ENCODE data around the gene RIC1.
"Not testable (repeated sequence)": the region's sequence is repeated elsewhere in the genome, so short reads cannot be mapped to it uniquely, and the experiment has no call there.

The RIC1 gene

DNA sequence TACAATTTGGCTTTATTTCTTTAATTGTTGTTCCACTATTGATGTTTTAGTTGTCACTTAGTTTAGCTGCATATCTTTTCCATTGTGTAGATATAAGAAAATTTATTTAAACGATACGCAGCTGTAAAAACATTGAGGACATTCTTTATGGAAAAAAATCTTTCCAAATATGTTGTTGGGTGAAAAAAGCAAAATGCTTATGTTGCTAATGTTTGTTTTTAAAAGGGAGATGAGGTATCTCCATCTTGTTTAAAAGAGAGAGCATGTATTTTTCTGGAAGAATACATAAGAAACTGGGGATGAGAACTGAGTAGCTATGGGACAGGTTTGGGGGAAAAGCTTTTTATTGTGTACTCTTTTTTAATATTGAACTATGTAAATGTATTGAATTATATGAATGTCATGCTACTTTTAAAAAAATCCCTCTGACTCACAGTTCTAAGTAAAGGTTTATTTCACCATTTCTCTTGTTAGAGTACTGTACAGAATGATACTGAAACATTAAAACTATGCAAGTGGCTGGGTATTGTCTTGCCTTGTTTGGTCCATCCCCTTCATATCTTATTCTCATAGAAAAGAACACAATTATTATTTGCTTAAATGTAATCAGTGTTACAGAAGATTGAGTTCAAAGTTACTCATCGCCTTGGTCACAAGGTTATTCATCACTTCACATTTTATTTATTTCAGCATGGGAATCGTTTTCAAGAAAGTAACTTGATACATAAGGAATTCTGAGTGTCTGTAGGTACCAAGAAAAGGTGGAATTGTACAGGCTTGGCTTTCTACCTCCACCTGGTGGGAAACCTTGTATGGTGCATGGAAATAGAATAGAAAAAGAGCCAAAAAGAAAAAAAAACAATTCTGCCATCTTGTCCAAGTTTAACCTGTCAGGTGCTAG is 85.8 kb downstream of the RIC1 start:
- Histone ChIP-seq H3K27ac (ENCODE audit: low read length) (no peak overlapping the region), H3K4me1 (ENCODE audit: insufficient read depth, low read length) (no peaks in the 10 kb centered on the region), H3K27me3 (ENCODE audit: insufficient read depth, low read length) (no peaks in the 10 kb centered on the region), H3K9me3 (ENCODE audit: insufficient read depth, low read depth, low read length) (peaks cover 4% of the 10 kb centered on the region; the same call in 1 of the 2 replicates), H3K4me3 (ENCODE audit: low read length) (no peak overlapping the region), H3K9ac (ENCODE audit: low read depth, low read length) (no peak overlapping the region), H3K36me3 (ENCODE audit: insufficient read depth, low read depth, low read length) (peaks cover 7% of the 10 kb centered on the region; the same call in 1 of the 2 replicates)

DNA sequence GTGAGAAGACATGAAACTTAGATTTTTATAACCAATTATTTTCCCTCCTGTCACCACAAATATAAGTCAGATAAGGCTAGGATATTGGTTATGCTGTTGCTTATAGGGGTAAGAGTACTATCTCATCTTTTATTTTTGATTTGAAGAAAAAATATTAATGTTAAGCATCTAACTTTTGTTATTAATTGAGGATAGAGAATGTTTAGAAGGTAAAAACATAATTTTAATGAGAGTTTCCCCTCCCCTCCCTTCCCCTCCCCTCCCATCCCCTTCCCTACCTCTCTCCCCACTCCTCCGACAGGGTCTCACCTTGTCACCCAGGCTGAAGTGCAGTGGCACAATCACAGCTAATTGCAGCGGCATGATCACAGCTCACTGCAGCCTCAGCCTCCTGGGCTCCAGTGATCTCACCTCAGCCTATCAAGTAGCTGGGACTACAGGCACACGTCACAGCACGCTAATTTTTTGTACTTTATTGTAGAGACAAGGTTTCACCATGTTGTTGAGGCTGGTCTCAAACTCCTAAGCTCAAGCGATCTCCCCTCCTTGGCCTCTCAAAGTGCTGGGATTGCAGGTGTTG is 86.7 kb downstream of the RIC1 start:
- H3K27ac ChIP-seq (ENCODE audit: low read length) = no peak overlapping the region
- H3K36me3 ChIP-seq (ENCODE audit: insufficient read depth, low read depth, low read length) = peaks cover 14% of the 10 kb centered on the region; the same call in 1 of the 2 replicates

DNA sequence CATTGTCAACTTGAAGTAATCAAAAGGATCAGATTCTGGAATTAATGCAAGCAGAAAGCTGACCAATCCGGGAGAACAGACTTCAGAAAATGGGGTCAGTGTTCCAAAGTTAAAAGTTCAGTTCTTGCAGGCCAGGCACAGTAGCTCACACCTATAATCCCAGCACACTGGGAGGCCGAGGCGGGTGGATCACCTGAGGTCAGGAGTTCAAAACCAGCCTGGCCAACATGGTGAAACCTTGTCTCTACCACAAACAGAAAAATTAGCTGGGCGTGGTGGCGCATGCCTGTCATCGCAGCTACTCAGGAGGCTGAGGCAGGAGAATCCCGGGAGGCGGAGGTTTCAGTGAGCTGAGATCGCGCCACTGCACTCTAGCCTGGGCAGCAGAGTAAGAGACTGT is 88.5 kb downstream of the RIC1 start:
- not testable (repeated sequence) for H3K27me3 ChIP-seq (ENCODE audit: insufficient read depth, low read length); H3K9me3 ChIP-seq (ENCODE audit: insufficient read depth, low read depth, low read length); H3K4me1 ChIP-seq (ENCODE audit: insufficient read depth, low read length); H3K4me3 ChIP-seq (ENCODE audit: low read length); H3K9ac ChIP-seq (ENCODE audit: low read depth, low read length); H3K27ac ChIP-seq (ENCODE audit: low read length)
- H3K36me3 ChIP-seq (ENCODE audit: insufficient read depth, low read depth, low read length) = peaks cover 32% of the 10 kb centered on the region; the same call in 1 of the 2 replicates

More for the DNA sequence above, 86.7 kb downstream of the RIC1 start:
- H3K4me3 ChIP-seq (ENCODE audit: low read length) = no peak overlapping the region
- no peaks in the 10 kb centered on the region for H3K27me3 ChIP-seq (ENCODE audit: insufficient read depth, low read length)
- H3K4me1 ChIP-seq (ENCODE audit: insufficient read depth, low read length) = no peaks in the 10 kb centered on the region
- H3K9ac ChIP-seq (ENCODE audit: low read depth, low read length) = no peak overlapping the region
- peaks cover 4% of the 10 kb centered on the region; the same call in 1 of the 2 replicates for H3K9me3 ChIP-seq (ENCODE audit: insufficient read depth, low read depth, low read length)

DNA sequence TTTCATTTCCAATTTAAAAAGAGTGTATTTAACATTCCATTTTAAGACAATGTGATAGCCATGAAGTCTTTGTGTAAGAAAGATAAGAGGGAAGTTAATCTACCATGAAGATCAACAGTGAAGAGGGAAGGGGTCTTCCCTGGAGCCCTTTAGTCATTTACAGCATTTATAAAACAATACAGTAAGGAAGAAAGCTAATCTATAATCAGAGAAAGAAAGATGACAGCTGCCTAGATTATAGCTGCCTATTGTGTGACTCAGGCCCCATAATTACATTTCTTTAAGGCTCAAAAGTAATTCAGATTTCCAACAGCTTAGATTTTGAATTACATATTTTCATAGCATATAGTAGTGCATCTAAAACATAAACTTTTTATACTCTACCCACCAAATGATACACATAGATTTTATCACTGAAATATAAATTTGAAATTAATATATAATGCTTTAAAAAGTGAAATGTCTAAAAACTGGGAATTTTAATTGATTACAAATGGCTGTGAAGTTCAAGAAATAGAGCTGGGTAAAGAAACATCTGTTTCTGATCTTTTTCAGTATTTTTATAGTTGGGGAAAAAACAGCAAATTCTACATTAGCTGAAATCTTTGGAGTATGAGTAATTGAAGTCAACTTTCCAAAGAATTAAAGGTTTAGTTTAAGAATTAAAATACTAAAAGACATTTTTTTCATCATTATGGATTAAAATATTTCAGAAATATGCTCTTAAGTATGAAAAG is 89.6 kb downstream of the RIC1 start:
- Histone ChIP-seq H3K27ac (ENCODE audit: low read length) (no peak overlapping the region), H3K9ac (ENCODE audit: low read depth, low read length) (no peak overlapping the region), H3K27me3 (ENCODE audit: insufficient read depth, low read length) (no peaks in the 10 kb centered on the region), H3K9me3 (ENCODE audit: insufficient read depth, low read depth, low read length) (peaks cover 4% of the 10 kb centered on the region; the same call in 1 of the 2 replicates), H3K4me1 (ENCODE audit: insufficient read depth, low read length) (no peaks in the 10 kb centered on the region), H3K4me3 (ENCODE audit: low read length) (no peak overlapping the region), H3K36me3 (ENCODE audit: insufficient read depth, low read depth, low read length) (peaks cover 35% of the 10 kb centered on the region; the same call in 1 of the 2 replicates)

DNA sequence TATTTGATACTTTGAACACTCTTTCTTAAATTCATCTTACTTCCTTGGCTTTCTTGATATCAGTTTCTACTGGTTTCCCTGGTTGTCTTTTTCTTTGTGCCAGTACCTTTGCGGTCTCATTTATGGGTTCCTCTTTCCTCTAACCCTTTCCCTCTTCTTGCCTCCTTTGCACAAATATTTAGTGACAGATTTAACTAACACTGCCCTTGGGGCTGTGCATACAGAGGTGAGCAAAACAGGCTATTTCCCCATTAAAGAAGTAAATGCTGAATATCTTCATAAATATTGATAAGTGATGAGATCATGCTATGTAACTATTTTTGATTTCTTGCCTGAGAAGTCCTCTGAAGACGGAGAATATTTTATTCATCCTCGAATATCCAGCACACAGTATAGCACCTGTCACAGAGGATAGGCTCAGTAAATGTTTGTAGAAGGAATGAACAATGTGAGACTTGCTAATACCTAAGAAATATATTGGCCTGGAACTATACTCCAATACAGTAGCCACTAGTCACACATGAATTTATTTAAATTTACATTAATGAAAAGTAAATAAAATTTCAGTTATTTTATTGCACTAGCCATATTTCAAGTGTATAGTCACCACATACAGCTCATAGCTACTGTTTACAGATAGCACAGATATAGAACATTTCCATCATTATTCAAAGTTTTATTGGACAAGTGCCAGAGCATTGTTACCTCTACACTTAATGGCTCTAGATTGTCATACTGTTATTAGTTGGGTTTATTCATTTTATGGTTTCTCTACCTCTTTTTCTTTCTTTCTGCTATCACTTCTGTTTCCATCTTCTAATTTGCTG is 90.4 kb downstream of the RIC1 start:
- peaks cover 35% of the 10 kb centered on the region; the same call in 1 of the 2 replicates for H3K36me3 ChIP-seq (ENCODE audit: insufficient read depth, low read depth, low read length)
- no peaks in the 10 kb centered on the region for H3K27me3 ChIP-seq (ENCODE audit: insufficient read depth, low read length)
- no peak overlapping the region for H3K9ac ChIP-seq (ENCODE audit: low read depth, low read length)
- peaks cover 4% of the 10 kb centered on the region; the same call in 1 of the 2 replicates for H3K9me3 ChIP-seq (ENCODE audit: insufficient read depth, low read depth, low read length)
- no peak overlapping the region for H3K4me3 ChIP-seq (ENCODE audit: low read length)
- no peaks in the 10 kb centered on the region for H3K4me1 ChIP-seq (ENCODE audit: insufficient read depth, low read length)
- no peak overlapping the region for H3K27ac ChIP-seq (ENCODE audit: low read length)

DNA sequence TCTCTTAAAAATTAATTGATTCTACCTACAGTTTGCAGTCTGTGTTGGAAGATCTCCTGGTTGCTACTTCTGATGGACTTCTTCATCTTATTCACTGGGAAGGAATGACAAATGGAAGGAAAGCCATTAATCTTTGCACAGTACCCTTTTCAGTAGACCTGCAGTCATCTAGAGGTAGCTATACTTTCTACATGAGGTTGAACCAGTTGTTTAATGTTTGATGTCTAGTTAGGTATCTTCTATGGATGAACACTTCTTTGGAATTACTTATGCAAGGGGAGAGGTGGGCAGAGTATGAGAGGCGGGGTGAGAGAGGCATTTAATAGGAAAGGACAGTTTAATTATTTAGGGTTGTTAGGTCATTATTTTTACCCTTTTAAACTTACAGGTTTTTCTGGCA is 91.2 kb downstream of the RIC1 start:
- Histone ChIP-seq H3K36me3 (ENCODE audit: insufficient read depth, low read depth, low read length) (peaks cover 35% of the 10 kb centered on the region; the same call in 1 of the 2 replicates), H3K27me3 (ENCODE audit: insufficient read depth, low read length) (no peaks in the 10 kb centered on the region), H3K4me3 (ENCODE audit: low read length) (no peak overlapping the region), H3K4me1 (ENCODE audit: insufficient read depth, low read length) (no peaks in the 10 kb centered on the region), H3K9ac (ENCODE audit: low read depth, low read length) (no peak overlapping the region), H3K27ac (ENCODE audit: low read length) (no peak overlapping the region), H3K9me3 (ENCODE audit: insufficient read depth, low read depth, low read length) (peaks cover 4% of the 10 kb centered on the region; the same call in 1 of the 2 replicates)

DNA sequence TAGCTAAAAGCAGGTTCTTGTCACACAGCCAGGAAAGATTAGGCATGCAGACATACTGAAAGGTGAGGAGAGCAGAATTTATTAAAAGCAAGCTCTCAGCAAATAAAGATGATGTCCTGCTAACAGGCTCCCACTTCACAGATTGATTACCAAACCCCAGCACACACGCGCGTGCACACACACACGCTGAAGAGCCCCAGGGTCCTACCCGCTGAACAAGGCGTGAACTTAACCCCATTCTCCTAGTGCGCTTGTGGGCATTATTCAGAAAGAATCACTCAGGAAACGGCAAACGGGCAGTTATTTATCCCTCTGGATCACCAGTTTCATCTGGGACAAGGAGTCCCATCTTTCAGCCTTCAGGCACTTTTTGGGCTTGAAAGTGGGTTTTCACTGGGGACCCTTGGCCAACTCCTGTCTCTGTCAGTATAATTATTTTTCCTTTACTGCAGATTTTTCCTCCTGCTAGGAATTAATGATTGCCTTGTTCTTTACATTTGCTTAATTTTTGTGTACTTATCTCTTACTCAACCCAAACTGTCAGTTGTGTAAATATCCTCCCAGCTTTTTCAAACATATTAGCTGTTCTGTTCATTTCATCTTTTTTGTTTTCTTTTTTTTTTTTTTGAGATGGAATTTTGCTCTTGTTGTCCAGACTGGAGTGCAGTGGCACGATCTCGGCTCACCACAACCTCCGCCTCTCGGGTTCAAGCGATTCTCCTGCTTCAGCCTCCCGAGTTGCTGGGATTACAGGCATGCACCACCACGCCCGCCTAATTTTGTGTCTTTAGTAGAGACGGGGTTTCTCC is 92.6 kb downstream of the RIC1 start:
- no peaks in the 10 kb centered on the region for H3K4me1 ChIP-seq (ENCODE audit: insufficient read depth, low read length)
- H3K9me3 ChIP-seq (ENCODE audit: insufficient read depth, low read depth, low read length) = peaks cover 4% of the 10 kb centered on the region; the same call in 1 of the 2 replicates
- H3K27me3 ChIP-seq (ENCODE audit: insufficient read depth, low read length) = no peaks in the 10 kb centered on the region
- no peak overlapping the region for H3K9ac ChIP-seq (ENCODE audit: low read depth, low read length)
- no peak overlapping the region for H3K27ac ChIP-seq (ENCODE audit: low read length)
- H3K36me3 ChIP-seq (ENCODE audit: insufficient read depth, low read depth, low read length) = peaks cover 35% of the 10 kb centered on the region; the same call in 1 of the 2 replicates
- no peak overlapping the region for H3K4me3 ChIP-seq (ENCODE audit: low read length)

DNA sequence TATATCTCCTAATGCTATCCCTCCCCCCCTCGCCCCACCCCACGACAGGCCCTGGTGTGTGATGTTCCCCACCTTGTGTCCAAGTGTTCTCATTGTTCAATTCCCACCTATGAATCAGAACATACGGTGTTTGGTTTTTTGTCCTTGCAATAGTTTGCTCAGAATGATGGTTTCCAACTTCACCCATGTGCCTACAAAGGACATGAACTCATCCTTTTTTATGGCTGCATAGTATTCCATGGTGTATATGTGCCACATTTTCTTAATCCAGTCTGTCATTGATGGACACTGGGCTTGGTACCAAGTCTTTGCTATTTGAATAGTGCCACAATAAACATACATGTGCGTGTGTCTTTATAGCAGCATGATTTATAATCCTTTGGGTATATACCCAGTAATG is 93.8 kb downstream of the RIC1 start:
- not testable (repeated sequence) for H3K4me1 ChIP-seq (ENCODE audit: insufficient read depth, low read length)
- H3K36me3 ChIP-seq (ENCODE audit: insufficient read depth, low read depth, low read length) = peaks cover 34% of the 10 kb centered on the region

DNA sequence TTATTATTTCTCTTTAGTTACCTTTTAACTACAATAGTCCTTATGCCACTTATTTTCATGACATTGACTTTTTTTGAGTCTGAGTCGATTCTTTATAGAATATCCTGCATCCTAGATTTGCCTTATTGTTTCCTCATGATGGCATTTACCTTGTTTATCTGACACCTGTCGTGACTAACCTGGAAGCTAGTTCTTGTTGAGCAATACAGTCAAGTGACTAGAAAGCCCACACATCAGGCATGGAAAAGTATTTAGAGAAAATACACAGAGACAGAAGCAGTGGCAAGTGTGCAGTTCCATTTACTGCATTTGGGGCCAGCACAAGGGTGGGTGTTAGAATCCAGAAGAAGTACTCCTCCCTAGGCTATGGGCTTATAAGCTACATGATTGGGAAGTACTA is 106.2 kb downstream of the RIC1 start:
- Histone ChIP-seq H3K27me3 (ENCODE audit: insufficient read depth, low read length) (no peaks in the 10 kb centered on the region), H3K4me3 (ENCODE audit: low read length) (no peak overlapping the region), H3K9me3 (ENCODE audit: insufficient read depth, low read depth, low read length) (no peaks in the 10 kb centered on the region), H3K4me1 (ENCODE audit: insufficient read depth, low read length) (no peaks in the 10 kb centered on the region), H3K9ac (ENCODE audit: low read depth, low read length) (no peak overlapping the region), H3K27ac (ENCODE audit: low read length) (no peak overlapping the region), H3K36me3 (ENCODE audit: insufficient read depth, low read depth, low read length) (peaks cover 4% of the 10 kb centered on the region; the same call in 1 of the 2 replicates)

More for the DNA sequence above, 93.8 kb downstream of the RIC1 start:
- not testable (repeated sequence) for H3K9me3 ChIP-seq (ENCODE audit: insufficient read depth, low read depth, low read length); H3K4me3 ChIP-seq (ENCODE audit: low read length); H3K27me3 ChIP-seq (ENCODE audit: insufficient read depth, low read length); H3K27ac ChIP-seq (ENCODE audit: low read length); H3K9ac ChIP-seq (ENCODE audit: low read depth, low read length)

DNA sequence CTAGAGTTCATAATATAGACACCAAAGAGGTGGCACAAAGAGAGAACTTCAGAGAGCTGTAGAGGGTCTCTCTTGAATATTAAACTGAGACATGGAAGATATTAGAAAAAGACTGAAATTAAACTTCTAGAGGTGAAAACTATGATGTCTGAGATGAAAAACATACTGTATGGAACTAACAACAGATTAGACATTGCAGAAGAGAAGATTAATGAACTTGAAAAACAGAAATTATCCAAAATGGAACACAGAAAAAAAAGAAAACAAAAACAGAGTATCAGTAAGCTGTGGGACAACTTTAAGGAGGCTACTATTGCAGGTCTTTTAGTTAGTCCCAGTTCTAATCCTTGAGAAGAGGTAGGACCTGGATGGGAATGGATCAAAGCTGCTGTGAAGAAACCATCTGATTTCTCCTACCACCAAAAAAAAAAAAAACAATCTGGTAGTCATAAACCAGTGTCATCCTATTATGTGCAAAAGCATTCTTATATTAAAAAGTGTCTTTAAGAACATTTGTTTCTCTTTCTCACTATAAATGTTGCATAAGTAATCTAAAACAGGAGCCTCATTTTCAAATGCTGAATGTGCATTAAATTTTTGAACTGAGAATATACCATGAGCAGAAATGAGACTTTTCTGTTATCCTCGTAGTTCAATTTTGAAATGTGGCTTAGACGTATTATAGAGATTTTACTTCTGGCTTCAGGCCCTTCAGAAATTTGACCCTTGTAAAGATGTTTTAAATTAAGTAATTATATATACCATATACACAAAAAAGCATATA is 107.8 kb downstream of the RIC1 start:
- Histone ChIP-seq H3K27me3 (ENCODE audit: insufficient read depth, low read length) (no peaks in the 10 kb centered on the region), H3K4me3 (ENCODE audit: low read length) (no peak overlapping the region), H3K4me1 (ENCODE audit: insufficient read depth, low read length) (no peaks in the 10 kb centered on the region), H3K36me3 (ENCODE audit: insufficient read depth, low read depth, low read length) (peaks cover 4% of the 10 kb centered on the region; the same call in 1 of the 2 replicates), H3K9me3 (ENCODE audit: insufficient read depth, low read depth, low read length) (no peaks in the 10 kb centered on the region), H3K27ac (ENCODE audit: low read length) (no peak overlapping the region), H3K9ac (ENCODE audit: low read depth, low read length) (no peak overlapping the region)
